22Rv1 (cell line): ENCODE results near the gene DSCAML1.

Experiments used
- ZFX ChIP-seq: fragments of 450-650 bp; IDR thresholded peaks from 2 replicates; pipeline ENCODE4 v1.6.1; 2017; ENCODE audit warnings: antibody characterized with exemption, borderline replicate concordance
- TF ChIP-seq, protein P1 (sequence below): fragments of 450-650 bp; IDR thresholded peaks from 2 replicates; pipeline ENCODE4 v1.5.1; 2017; ENCODE audit warnings: mild to moderate bottlenecking

DNA sequence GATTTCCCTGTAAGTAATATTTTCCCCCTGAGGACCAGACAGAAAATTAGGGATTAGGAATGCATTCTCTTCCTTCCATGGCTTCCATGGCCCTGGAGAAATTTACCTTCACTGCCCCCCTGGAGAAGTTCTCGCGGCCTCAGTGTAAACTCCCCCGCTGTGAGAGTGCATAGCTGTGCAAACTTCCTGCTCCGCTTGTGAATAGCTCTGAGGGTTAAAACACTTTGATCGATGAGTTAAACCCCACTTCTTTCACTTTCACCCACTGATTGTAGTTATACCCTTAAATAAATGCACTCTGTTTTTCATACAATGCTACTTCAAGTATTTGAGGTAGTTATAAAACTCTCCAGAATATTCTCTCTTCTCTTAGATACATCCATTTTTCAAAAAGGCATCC lies 190.8 kb downstream of the DSCAML1 start:
- TF ChIP-seq, protein P1, sequence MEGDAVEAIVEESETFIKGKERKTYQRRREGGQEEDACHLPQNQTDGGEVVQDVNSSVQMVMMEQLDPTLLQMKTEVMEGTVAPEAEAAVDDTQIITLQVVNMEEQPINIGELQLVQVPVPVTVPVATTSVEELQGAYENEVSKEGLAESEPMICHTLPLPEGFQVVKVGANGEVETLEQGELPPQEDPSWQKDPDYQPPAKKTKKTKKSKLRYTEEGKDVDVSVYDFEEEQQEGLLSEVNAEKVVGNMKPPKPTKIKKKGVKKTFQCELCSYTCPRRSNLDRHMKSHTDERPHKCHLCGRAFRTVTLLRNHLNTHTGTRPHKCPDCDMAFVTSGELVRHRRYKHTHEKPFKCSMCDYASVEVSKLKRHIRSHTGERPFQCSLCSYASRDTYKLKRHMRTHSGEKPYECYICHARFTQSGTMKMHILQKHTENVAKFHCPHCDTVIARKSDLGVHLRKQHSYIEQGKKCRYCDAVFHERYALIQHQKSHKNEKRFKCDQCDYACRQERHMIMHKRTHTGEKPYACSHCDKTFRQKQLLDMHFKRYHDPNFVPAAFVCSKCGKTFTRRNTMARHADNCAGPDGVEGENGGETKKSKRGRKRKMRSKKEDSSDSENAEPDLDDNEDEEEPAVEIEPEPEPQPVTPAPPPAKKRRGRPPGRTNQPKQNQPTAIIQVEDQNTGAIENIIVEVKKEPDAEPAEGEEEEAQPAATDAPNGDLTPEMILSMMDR, result no peak
- TF ChIP-seq ZFX, result no peak
